Thoracic aorta (tissue), 2 donors: Measurements from ENCODE around the gene NOL3. TPM values are rescaled to one million over a fixed set of nuclear protein-coding genes. Genes with fewer than 3 reads are reported as not detected.

Experiments
- ATAC-seq: fragments of 150-250 bp; one replicate; pipeline ENCODE4 v1.8.0; 2017; ENCODE audit warnings: low read depth; ENCODE audit not compliant: insufficient number of reproducible peaks, low FRiP score
- DNase-seq: peaks from one replicate; pipeline ENCODE4 v3.0.0-alpha.2; 2020; ENCODE audit warnings: low spot score
- H3K27ac ChIP-seq, 2 donors: fragments of 200-600 bp; sonication (generic); 1 replicate in 1 of 2; 2 replicates in 1 of 2; pipeline ENCODE4 v1.5.1; 2016; ENCODE audit warnings: mild to moderate bottlenecking in 2 of 2, moderate library complexity in 2 of 2
- H3K27me3 ChIP-seq: fragments of 200-600 bp; sonication (generic); replicated peaks from 2 replicates; pipeline ENCODE4 v1.6.0; 2016; ENCODE audit warnings: mild to moderate bottlenecking; ENCODE audit not compliant: insufficient read depth
- H3K36me3 ChIP-seq: fragments of 200-600 bp; sonication (generic); one replicate; pipeline ENCODE4 v1.5.1; 2016
- H3K4me1 ChIP-seq, 2 donors: fragments of 200-600 bp; sonication (generic); 1 replicate in 1 of 2; 2 replicates in 1 of 2; pipeline versions ENCODE4 v1.5.1 to v1.6.0; 2016; ENCODE audit warnings: low read depth in 2 of 2, mild to moderate bottlenecking in 1 of 2; ENCODE audit not compliant: control insufficient read depth in 1 of 2
- H3K4me3 ChIP-seq: fragments of 200-600 bp; sonication (generic); 2 replicates; pipeline ENCODE4 v1.5.1; 2016; ENCODE audit warnings: mild to moderate bottlenecking
- H3K9me3 ChIP-seq: fragments of 200-600 bp; sonication (generic); 2 replicates; pipeline ENCODE4 v1.5.1; 2016
- CTCF ChIP-seq: fragments of 200-600 bp; sonication (generic); IDR thresholded peaks from one replicate; pipeline ENCODE4 v1.5.1; 2019; ENCODE audit warnings: antibody characterized with exemption
- total RNA-seq, 2 donors: library from RNA; depleted of rRNA; stranded (reverse); fragments of >200 nt; gene quantifications; one replicate each; pipeline versions ENCODE4 v1.1.0 to v1.2.3, GENCODE V29; 2016

Gene NOL3
- total RNA-seq, 2 donors from 2014 or later: 43.5 to 80.8 TPM

- Histone ChIP-seq H3K36me3 (no peaks in the 10 kb centered on the region), H3K4me3 (no peak overlapping the region), H3K27me3 (no peaks in the 10 kb centered on the region), H3K9me3 (no peaks in the 10 kb centered on the region), H3K27ac (no peak overlapping the region), H3K4me1 (peaks cover 19 to 50% of the 10 kb centered on the region in 2 donors)
- ATAC-seq (no peak), DNase-seq (no peak)
- TF ChIP-seq CTCF: no peak
Observed at GRCh38 chr16:67157892-67158635, 12.3 kb upstream of the NOL3 start.

GRCh38 chr16:67158637-67159600 lies 11.4 kb upstream of the NOL3 start:
- H3K27ac ChIP-seq: peak overlapping the region; percentile 67 to 80
- no peaks in the 10 kb centered on the region for H3K36me3 ChIP-seq
- peak overlapping the region; percentile 96 for H3K4me3 ChIP-seq
- no peaks in the 10 kb centered on the region for H3K27me3 ChIP-seq
- H3K4me1 ChIP-seq: peaks cover 23 to 58% of the 10 kb centered on the region in 2 donors
- no peak for TF ChIP-seq CTCF
- no peaks in the 10 kb centered on the region for H3K9me3 ChIP-seq
- DNase-seq (no peak), ATAC-seq (no peak)

- ATAC-seq: no peak
- H3K27me3 ChIP-seq: no peaks in the 10 kb centered on the region
- H3K9me3 ChIP-seq: no peaks in the 10 kb centered on the region
- H3K36me3 ChIP-seq: no peaks in the 10 kb centered on the region
- TF ChIP-seq CTCF: no peak
- no peak for DNase-seq
- peaks cover 32 to 57% of the 10 kb centered on the region in 2 donors for H3K4me1 ChIP-seq
- H3K27ac ChIP-seq: no peak overlapping the region
- no peak overlapping the region for H3K4me3 ChIP-seq
Observed at GRCh38 chr16:67161595-67162058, 8.7 kb upstream of the NOL3 start.

GRCh38 chr16:67162506-67163163 lies 7.7 kb upstream of the NOL3 start:
- Histone ChIP-seq H3K27me3 (no peaks in the 10 kb centered on the region), H3K4me3 (peak overlapping the region; percentile 75), H3K27ac (peak overlapping the region; percentile 77), H3K9me3 (no peaks in the 10 kb centered on the region), H3K4me1 (peaks cover 32 to 57% of the 10 kb centered on the region in 2 donors), H3K36me3 (no peaks in the 10 kb centered on the region)
- no peak for TF ChIP-seq CTCF
- ATAC-seq: no peak
- DNase-seq: no peak
